Progenitor cell of endocrine pancreas (in vitro differentiated cells): ENCODE results near the gene CFHR1. TPM values are rescaled to one million over a fixed set of nuclear protein-coding genes. Genes with fewer than 3 reads are reported as not detected.
"Not testable (repeated sequence)": the region's sequence is repeated elsewhere in the genome, so short reads cannot be mapped to it uniquely, and the experiment has no call there.

Experiments
- DNase-seq: peaks from one replicate; pipeline ENCODE4 v3.0.0; 2021; ENCODE audit warnings: low spot score; ENCODE audit not compliant: unreplicated experiment
- H3K27ac Mint-ChIP-seq: 2 replicates; pipeline ENCODE4 v1.8.0; 2021; ENCODE audit warnings: mild to moderate bottlenecking, moderate library complexity, mixed read lengths
- H3K27me3 Mint-ChIP-seq: 2 replicates; pipeline ENCODE4 v1.8.0; 2021; ENCODE audit warnings: mixed read lengths
- H3K36me3 Mint-ChIP-seq: 2 replicates; pipeline ENCODE4 v1.8.0; 2022; ENCODE audit warnings: mixed read lengths; ENCODE audit not compliant: insufficient read depth
- H3K4me1 Mint-ChIP-seq: 2 replicates; pipeline ENCODE4 v1.8.0; 2021; ENCODE audit warnings: low read depth, mixed read lengths
- H3K4me3 Mint-ChIP-seq: 2 replicates; pipeline ENCODE4 v1.8.0; 2021; ENCODE audit warnings: low read depth, mild to moderate bottlenecking, moderate library complexity, mixed read lengths
- H3K9me3 Mint-ChIP-seq: 2 replicates; pipeline ENCODE4 v1.8.0; 2021; ENCODE audit warnings: low read depth, mixed read lengths
- CTCF ChIP-seq: fragments of 200-600 bp; sonication (generic); IDR thresholded peaks from one replicate; pipeline ENCODE4 v1.5.0; 2021; ENCODE audit warnings: antibody characterized with exemption, mild to moderate bottlenecking; ENCODE audit not compliant: unreplicated experiment
- total RNA-seq: library from RNA; stranded (reverse); gene quantifications from 2 replicates; pipeline ENCODE4 v1.2.1, GENCODE V29; 2021

The CFHR1 gene
- total RNA-seq, 1 donor from 2014 or later, result not detected

- not testable (repeated sequence) for H3K36me3 Mint-ChIP-seq, H3K27ac Mint-ChIP-seq, H3K27me3 Mint-ChIP-seq, DNase-seq, H3K4me1 Mint-ChIP-seq, H3K9me3 Mint-ChIP-seq, H3K4me3 Mint-ChIP-seq
- peak; percentile 57 for TF ChIP-seq CTCF
Observed at GRCh38 chr1:196827860-196828259, 8.3 kb downstream of the CFHR1 start.

- not testable (repeated sequence) for H3K36me3 Mint-ChIP-seq, H3K27ac Mint-ChIP-seq, H3K9me3 Mint-ChIP-seq, H3K4me3 Mint-ChIP-seq, DNase-seq, H3K27me3 Mint-ChIP-seq, H3K4me1 Mint-ChIP-seq
Observed at GRCh38 chr1:196849613-196850492, 30.3 kb downstream of the CFHR1 start.

- DNase-seq, result no peak
- peaks cover 6% of the 10 kb centered on the region for H3K27me3 Mint-ChIP-seq
- peak overlapping the region; percentile 49 for H3K27ac Mint-ChIP-seq
- H3K4me3 Mint-ChIP-seq, result no peak overlapping the region
- H3K36me3 Mint-ChIP-seq, result no peaks in the 10 kb centered on the region
- no peak for TF ChIP-seq CTCF
- no peaks in the 10 kb centered on the region for H3K4me1 Mint-ChIP-seq
- H3K9me3 Mint-ChIP-seq, result no peaks in the 10 kb centered on the region
Observed at GRCh38 chr1:196856053-196856452, 36.5 kb downstream of the CFHR1 start.

GRCh38 chr1:196857188-196857587 lies 37.7 kb downstream of the CFHR1 start:
- Mint-ChIP-seq H3K36me3 (no peaks in the 10 kb centered on the region), H3K27ac (no peak overlapping the region), H3K27me3 (peaks cover 12% of the 10 kb centered on the region), H3K4me1 (no peaks in the 10 kb centered on the region), H3K9me3 (no peaks in the 10 kb centered on the region), H3K4me3 (no peak overlapping the region)
- no peak for TF ChIP-seq CTCF
- DNase-seq, result no peak

- H3K27ac Mint-ChIP-seq, result no peak overlapping the region
- H3K27me3 Mint-ChIP-seq, result peaks cover 19% of the 10 kb centered on the region
- no peaks in the 10 kb centered on the region for H3K36me3 Mint-ChIP-seq
- no peak overlapping the region for H3K4me3 Mint-ChIP-seq
- H3K9me3 Mint-ChIP-seq, result no peaks in the 10 kb centered on the region
- TF ChIP-seq CTCF, result no peak
- H3K4me1 Mint-ChIP-seq, result no peaks in the 10 kb centered on the region
- DNase-seq, result no peak
Observed at GRCh38 chr1:196858811-196859210, 39.3 kb downstream of the CFHR1 start.
